GM21825 (cell line): ENCODE measurements around the gene GPR39.

Source experiments
- ATAC-seq: cut with Tn5 transposase; IDR thresholded peaks from one replicate; pipeline ENCODE4 v1.9.1; 2021; ENCODE audit warnings: mild to moderate bottlenecking, moderate library complexity; ENCODE audit not compliant: unreplicated experiment

The GPR39 gene

DNA sequence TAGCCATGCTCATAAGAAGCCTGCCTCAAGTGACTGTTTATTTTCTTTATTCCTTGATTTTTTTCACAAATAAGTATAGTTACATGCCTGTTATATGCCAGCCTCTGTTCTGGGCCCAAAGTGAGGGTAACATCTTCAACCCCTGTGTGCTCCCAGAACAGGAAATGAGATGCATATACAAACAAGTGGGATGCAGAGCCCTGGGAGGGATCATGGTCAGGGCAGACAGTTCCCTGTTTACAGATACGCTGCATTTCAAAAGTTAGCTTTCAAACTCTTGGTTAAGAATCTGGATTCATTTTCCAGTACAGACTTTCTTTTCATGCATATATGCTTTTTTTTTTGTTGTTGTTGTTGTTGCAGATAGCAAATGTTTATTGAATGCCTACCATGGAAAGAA lies 24.4 kb downstream of the GPR39 start:
- no peak for ATAC-seq

GRCh38 chr2:132442278-132442677 lies 25.7 kb downstream of the GPR39 start:
- ATAC-seq, result no peak

DNA sequence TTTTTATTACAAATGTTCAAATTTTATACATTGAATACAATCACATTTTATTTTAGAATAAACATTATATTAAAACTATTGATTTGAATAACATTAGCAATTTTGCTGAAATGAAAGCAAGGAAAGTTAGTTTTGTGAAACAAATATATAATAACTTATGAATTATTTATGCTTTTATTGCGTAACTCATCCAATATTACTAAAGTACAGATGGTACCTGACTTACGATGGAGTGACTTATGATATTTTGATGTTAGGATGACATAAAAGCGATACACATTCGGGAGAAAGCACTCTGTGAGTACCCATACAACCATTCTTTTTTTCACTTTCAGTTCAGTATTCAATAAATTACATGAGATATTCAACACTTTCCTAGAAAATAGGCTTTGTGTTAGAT lies 26.5 kb downstream of the GPR39 start:
- ATAC-seq, result no peak

DNA sequence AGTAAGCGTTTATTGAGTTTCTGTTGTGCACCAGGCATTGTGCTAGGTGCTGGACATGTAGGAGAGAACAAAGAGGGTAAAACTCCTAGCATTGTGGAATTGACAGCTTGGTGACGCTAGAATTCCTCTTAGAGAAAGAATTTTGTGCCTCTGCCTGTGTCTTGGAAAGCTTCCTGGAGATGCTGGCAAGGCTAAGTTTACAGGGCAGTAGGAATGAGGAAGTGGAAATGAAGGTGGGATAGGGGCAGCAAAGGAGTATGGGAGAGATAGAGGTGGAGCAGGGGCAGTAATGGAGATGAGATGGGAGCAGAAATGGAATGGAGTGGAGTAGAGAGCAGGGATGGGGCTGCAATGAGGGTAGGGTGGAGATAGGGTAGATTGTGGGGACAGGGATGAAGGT lies 29.8 kb downstream of the GPR39 start:
- ATAC-seq, result no peak

DNA sequence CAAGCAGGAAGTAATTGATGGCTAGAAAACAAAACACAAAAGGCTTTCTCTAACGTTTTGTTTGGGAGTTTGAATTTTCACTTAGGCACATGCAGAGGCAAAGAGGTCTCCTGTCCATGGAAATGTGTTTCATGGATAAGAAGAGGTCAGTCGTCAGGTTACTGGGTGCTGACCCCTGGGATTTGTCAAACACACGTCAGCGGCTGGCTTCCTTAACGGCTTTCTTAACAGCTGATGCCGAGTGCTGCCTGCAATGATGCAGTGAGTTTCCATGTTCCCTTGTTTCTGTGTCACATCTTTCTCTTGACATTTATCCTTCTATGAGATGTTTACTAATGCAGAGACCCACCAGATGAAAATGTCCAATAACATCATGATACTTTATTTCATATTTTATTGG lies 31.7 kb downstream of the GPR39 start:
- ATAC-seq, result no peak

GRCh38 chr2:132448771-132449170 lies 32.2 kb downstream of the GPR39 start:
- ATAC-seq, result no peak

GRCh38 chr2:132449868-132450267 lies 33.3 kb downstream of the GPR39 start:
- ATAC-seq, result no peak

GRCh38 chr2:132460781-132461180 lies 44.2 kb downstream of the GPR39 start:
- no peak for ATAC-seq

DNA sequence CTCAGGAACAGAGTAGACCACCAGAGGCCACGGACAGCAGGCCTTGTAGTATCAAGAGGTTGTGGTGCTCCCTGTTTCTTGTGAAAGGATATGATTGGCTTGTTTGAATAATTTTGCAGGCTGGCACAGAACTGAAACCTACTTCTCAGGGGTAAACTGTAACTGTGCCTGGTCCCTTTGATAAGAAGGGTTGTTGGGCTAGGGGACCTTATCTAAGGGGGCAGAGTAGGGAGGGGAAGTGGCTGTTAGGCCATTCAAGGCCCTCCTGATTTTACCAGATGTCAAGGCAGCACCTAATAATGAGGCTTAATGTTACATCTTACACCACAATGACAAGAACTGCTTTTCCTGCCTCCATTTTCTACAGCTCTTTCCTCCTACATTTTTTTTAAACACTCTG lies 45.6 kb downstream of the GPR39 start:
- ATAC-seq, result no peak

GRCh38 chr2:132463719-132464118 lies 47.1 kb downstream of the GPR39 start:
- no peak for ATAC-seq

GRCh38 chr2:132465917-132466316 lies 49.3 kb downstream of the GPR39 start:
- ATAC-seq, result no peak

- ATAC-seq, result no peak
Measured at GRCh38 chr2:132466428-132467028, 49.9 kb downstream of the GPR39 start.

- ATAC-seq, result no peak
Measured at GRCh38 chr2:132468821-132469675, 52.4 kb downstream of the GPR39 start.

GRCh38 chr2:132470746-132471145 lies 54.1 kb downstream of the GPR39 start:
- ATAC-seq, result no peak

GRCh38 chr2:132473174-132473883 lies 56.7 kb downstream of the GPR39 start:
- ATAC-seq, result no peak

GRCh38 chr2:132475615-132476014 lies 59.0 kb downstream of the GPR39 start:
- no peak for ATAC-seq

DNA sequence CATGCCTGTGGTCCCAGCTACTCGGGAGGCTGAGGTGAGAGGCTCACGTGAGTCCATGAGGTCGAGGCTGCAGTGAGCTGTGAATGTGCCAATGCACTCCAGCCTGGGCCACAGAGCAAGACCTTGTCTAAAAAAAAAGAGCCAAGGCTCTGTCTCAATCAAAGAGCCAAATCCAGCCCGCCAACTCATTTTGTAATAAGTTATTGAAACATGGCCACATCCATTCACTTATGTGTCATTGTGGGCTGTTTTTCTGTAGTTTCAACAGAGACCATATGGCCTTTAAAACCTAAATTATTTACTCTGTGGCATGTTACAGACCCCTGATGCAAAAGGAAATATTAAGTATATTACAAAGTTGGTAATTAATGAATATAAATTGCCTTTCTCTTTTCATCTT lies 60.8 kb downstream of the GPR39 start:
- ATAC-seq, result no peak

DNA sequence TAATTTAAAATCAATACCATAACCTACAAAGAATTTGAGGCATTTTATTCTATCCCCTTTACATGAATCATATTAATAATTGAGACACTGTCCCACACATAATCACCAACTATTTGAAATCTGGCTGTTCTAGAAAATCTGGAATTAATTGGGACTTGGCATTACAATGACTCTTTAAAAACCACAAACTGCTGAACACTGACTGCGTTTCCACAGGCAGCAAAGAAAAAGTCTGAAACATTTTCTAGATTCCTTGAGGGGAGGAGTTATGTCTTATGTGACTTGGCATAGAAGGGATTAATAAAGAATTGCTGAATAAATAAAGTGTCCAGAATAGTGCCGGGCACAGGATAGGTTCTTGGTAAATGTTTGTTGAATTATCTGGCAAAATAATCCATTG lies 61.4 kb downstream of the GPR39 start:
- ATAC-seq, result no peak

DNA sequence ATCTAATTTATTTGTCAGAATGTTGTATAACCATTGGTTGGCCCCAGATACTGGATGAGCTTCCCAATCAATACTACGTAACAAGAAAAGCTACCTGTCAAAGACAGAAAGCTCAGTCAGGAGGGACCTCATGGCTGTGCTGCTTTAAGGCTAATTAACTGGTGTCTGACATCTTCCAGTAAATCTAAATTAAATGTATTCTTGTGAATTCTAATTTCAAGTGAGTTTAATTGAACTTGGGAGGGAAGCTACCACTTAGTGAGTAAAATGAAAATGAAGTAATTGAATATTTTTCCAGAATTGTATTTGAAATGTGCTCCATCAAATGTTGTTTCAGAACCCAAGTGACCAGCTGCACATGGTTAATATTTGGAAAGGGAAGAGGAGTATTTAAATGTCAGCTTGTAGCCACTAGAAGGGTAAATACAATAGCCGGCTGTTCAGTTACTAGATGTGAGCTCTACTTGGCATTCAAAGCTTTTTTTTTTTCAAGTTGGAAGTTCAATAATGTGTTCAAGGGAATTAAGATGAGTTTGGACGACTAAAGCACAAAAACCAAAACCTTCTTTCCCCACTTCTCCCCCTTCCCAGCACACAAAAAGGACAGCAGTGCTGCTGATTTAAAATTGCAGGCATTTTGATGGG lies 62.0 kb downstream of the GPR39 start:
- no peak for ATAC-seq

- ATAC-seq, result no peak
Measured at GRCh38 chr2:132479155-132479554, 62.5 kb downstream of the GPR39 start.

DNA sequence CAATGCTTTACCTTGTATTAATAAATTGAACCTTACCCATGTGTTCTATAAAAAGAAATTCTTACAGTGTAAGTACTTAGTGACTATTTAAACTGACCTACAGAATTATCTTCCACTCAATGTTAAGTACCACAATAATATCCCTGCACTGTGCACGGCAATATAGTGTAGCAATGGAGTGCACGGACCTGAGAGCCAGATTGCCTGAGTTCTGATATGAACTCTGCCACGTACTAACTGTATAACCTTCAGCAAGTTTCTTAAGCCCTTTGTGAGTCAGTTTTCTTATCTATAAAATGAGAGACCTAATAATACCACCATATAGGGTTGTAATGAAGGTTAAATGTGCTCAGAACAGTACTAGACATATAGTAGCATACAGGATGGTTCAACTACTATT lies 66.2 kb downstream of the GPR39 start:
- no peak for ATAC-seq
